GM12873 (cell line): ENCODE measurements around the gene USP20.

Experiments
- CTCF ChIP-seq: IDR thresholded peaks from 2 replicates; pipeline ENCODE4 v1.5.1; 2012; ENCODE audit warnings: low read depth, mild to moderate bottlenecking, moderate library complexity, low read length, control low read depth; ENCODE audit not compliant: insufficient read depth; ENCODE audit errors: missing control alignments

USP20 gene

GRCh38 chr9:129885670-129886106 is 50.4 kb downstream of the USP20 start:
- TF ChIP-seq CTCF: peak; percentile 87

- no peak for TF ChIP-seq CTCF
Measured at GRCh38 chr9:129886226-129887174, 51.2 kb downstream of the USP20 start.

- no peak for TF ChIP-seq CTCF
Measured at GRCh38 chr9:129887334-129888292, 52.4 kb downstream of the USP20 start.

- TF ChIP-seq CTCF: no peak
Measured at GRCh38 chr9:129888293-129889121, 53.2 kb downstream of the USP20 start.

GRCh38 chr9:129889122-129889940 is 54.1 kb downstream of the USP20 start:
- no peak for TF ChIP-seq CTCF

- no peak for TF ChIP-seq CTCF
Measured at GRCh38 chr9:129889941-129890717, 54.9 kb downstream of the USP20 start.
